Amygdala (tissue), 56 donors: ENCODE data around the gene ROBO4.
A peak's percentile ranks its signal among the peaks of the same experiment; 100 is the strongest.

Source experiments
- DNase-seq, 56 donors: peaks; one replicate each; lab custom pipeline; 2025; lab: John Stamatoyannopoulos, UW

ROBO4 gene

GRCh38 chr11:124897674-124898262, at the start of gene ROBO4:
ROBO4 (minus strand) TSS chr11:124897865; CDS start chr11:124897795, 70 bp downstream.
- no peak for DNase-seq

GRCh38 chr11:124946735-124947141, 49.1 kb upstream of the ROBO4 start:
- peak in 51 of 56 donors; percentile 17 to 95 (median 67) for DNase-seq

GRCh38 chr11:124945826-124946225, 48.2 kb upstream of the ROBO4 start:
- DNase-seq = no peak

GRCh38 chr11:124944565-124944964, 46.9 kb upstream of the ROBO4 start:
- DNase-seq = peak in 1 of 56 donors; percentile 24

GRCh38 chr11:124943741-124944140, 46.1 kb upstream of the ROBO4 start:
- DNase-seq = peak in 1 of 56 donors; percentile 33

GRCh38 chr11:124943254-124943616, 45.6 kb upstream of the ROBO4 start:
- peak in 50 of 56 donors; percentile 19 to 88 (median 65) for DNase-seq

GRCh38 chr11:124942466-124943253, 45.0 kb upstream of the ROBO4 start:
- peak in 41 of 56 donors; percentile 14 to 92 (median 63) for DNase-seq

- no peak for DNase-seq
Measured at GRCh38 chr11:124941703-124942102, 44.0 kb upstream of the ROBO4 start.

GRCh38 chr11:124938970-124939369, 41.3 kb upstream of the ROBO4 start:
- no peak for DNase-seq

- no peak for DNase-seq
Measured at GRCh38 chr11:124938206-124938765, 40.6 kb upstream of the ROBO4 start.

GRCh38 chr11:124937336-124937935, 39.8 kb upstream of the ROBO4 start:
- no peak for DNase-seq

- peak in 51 of 56 donors; percentile 25 to 94 (median 71) for DNase-seq
Measured at GRCh38 chr11:124935548-124936514, 38.2 kb upstream of the ROBO4 start, which contains the start of gene HEPACAM. HEPACAM (minus strand) TSS chr11:124936047; CDS start chr11:124936006, 41 bp downstream.

- no peak for DNase-seq
Measured at GRCh38 chr11:124934862-124935547, 37.3 kb upstream of the ROBO4 start.

- no peak for DNase-seq
Measured at GRCh38 chr11:124930799-124931198, 33.1 kb upstream of the ROBO4 start.

GRCh38 chr11:124928942-124929665, 31.4 kb upstream of the ROBO4 start:
- DNase-seq = peak in 11 of 56 donors; percentile 19 to 65 (median 36)

GRCh38 chr11:124923296-124923695, 25.6 kb upstream of the ROBO4 start:
- no peak for DNase-seq

- no peak for DNase-seq
Measured at GRCh38 chr11:124922831-124923230, 25.2 kb upstream of the ROBO4 start.

- peak in 9 of 56 donors; percentile 22 to 54 (median 37) for DNase-seq
Measured at GRCh38 chr11:124920870-124921609, 23.4 kb upstream of the ROBO4 start.
